Breast epithelium (tissue), 4 donors: ENCODE data around the gene CREM. TPM values are rescaled to one million over a fixed set of nuclear protein-coding genes. Genes with fewer than 3 reads are reported as not detected.

Experiments
- DNase-seq, 2 donors: peaks; one replicate each; pipeline ENCODE4 v3.0.0-alpha.2; 2019; ENCODE audit warnings: low spot score in 2 of 2
- H3K27ac ChIP-seq, 2 donors: fragments of 200-600 bp; sonication (generic) in 1 of 2; one replicate each; pipeline ENCODE4 v1.5.1; 2016 to 2019; ENCODE audit warnings: mild to moderate bottlenecking in 1 of 2
- H3K27me3 ChIP-seq, 2 donors: fragments of 200-600 bp; sonication (generic) in 1 of 2; one replicate each; pipeline versions ENCODE4 v1.5.1 to v1.6.0; 2017 to 2019; ENCODE audit warnings: control low read depth in 1 of 2, mild to moderate bottlenecking in 1 of 2
- H3K36me3 ChIP-seq: fragments of 200-600 bp; one replicate; pipeline ENCODE4 v1.5.1; 2019
- H3K4me1 ChIP-seq, 2 donors: fragments of 200-600 bp; sonication (generic); one replicate each; pipeline ENCODE4 v1.5.1; 2016 to 2019; ENCODE audit warnings: control low read depth in 1 of 2
- H3K4me3 ChIP-seq, 3 donors: fragments of 200-600 bp; sonication (generic); 1 replicate in 2 of 3; 2 replicates in 1 of 3; pipeline ENCODE4 v1.5.1; 2016 to 2019; ENCODE audit warnings: mild to moderate bottlenecking in 3 of 3, moderate library complexity in 2 of 3
- H3K9me3 ChIP-seq, 2 donors: fragments of 200-600 bp; sonication (generic) in 1 of 2; one replicate each; pipeline ENCODE4 v1.5.1; 2016 to 2019; ENCODE audit warnings: control low read depth in 1 of 2
- CTCF ChIP-seq, 3 donors: fragments of 450-650 bp; IDR thresholded peaks; one replicate each; pipeline ENCODE4 v1.5.1; 2016 to 2017; ENCODE audit warnings: antibody characterized with exemption in 3 of 3, mild to moderate bottlenecking in 3 of 3, moderate library complexity in 3 of 3
- POLR2A ChIP-seq: fragments of 450-650 bp; IDR thresholded peaks from one replicate; pipeline ENCODE4 v1.6.1; 2016; ENCODE audit warnings: antibody characterized with exemption, mild to moderate bottlenecking, moderate library complexity
- POLR2AphosphoS5 ChIP-seq, 3 donors: sonication (generic); formaldehyde crosslinking; IDR thresholded peaks; one replicate each; pipeline ENCODE4 v1.6.1; 2017; ENCODE audit warnings: antibody characterized with exemption in 3 of 3
- intact Hi-C: fragments of 100-400 bp; cut with DNase I; formaldehyde crosslinking; loops from one replicate; pipeline ENCODE4 v1.15.1; 2023; ENCODE audit warnings: low total_unique reads
- total RNA-seq, 3 donors: library from RNA; depleted of rRNA; stranded (reverse); fragments of >200 nt; gene quantifications; one replicate each; pipeline ENCODE4 v1.1.0, GENCODE V29; 2016

CREM gene
- total RNA-seq, 3 donors from 2014 or later, result 30.6 to 55.4 (median 41.6) TPM

GRCh38 chr10:35219292-35219691, 92.6 kb downstream of the CREM start:
- H3K4me1 ChIP-seq, result no peaks in the 10 kb centered on the region
- H3K36me3 ChIP-seq, result no peaks in the 10 kb centered on the region
- intact Hi-C loops, result loop anchor here (10.0 kb wide), 1 partner anchor 104 kb away; no protein-coding TSS in a partner anchor
- H3K27ac ChIP-seq, result no peak overlapping the region
- no peak overlapping the region for H3K4me3 ChIP-seq
- no peak for TF ChIP-seq POLR2AphosphoS5 (IDR thresholded peaks at IDR 0.05)
- no peak for TF ChIP-seq CTCF (IDR thresholded peaks at IDR 0.05)
- no peak for TF ChIP-seq POLR2A
- no peaks in the 10 kb centered on the region for H3K9me3 ChIP-seq
- DNase-seq, result no peak
- no peaks in the 10 kb centered on the region for H3K27me3 ChIP-seq

- H3K4me1 ChIP-seq, result no peaks in the 10 kb centered on the region
- no peak overlapping the region for H3K4me3 ChIP-seq
- TF ChIP-seq POLR2A, result no peak
- no peak for TF ChIP-seq CTCF (IDR thresholded peaks at IDR 0.05)
- TF ChIP-seq POLR2AphosphoS5 (IDR thresholded peaks at IDR 0.05), result no peak
- H3K9me3 ChIP-seq, result no peaks in the 10 kb centered on the region
- H3K27ac ChIP-seq, result no peak overlapping the region
- intact Hi-C loops, result loop anchor here (10.0 kb wide), 1 partner anchor 105 kb away; no protein-coding TSS in a partner anchor
- H3K36me3 ChIP-seq, result no peaks in the 10 kb centered on the region
- DNase-seq, result no peak
- no peaks in the 10 kb centered on the region for H3K27me3 ChIP-seq
Observed at GRCh38 chr10:35219891-35220890, 93.5 kb downstream of the CREM start.

- H3K27me3 ChIP-seq, result no peaks in the 10 kb centered on the region
- H3K27ac ChIP-seq, result no peak overlapping the region
- intact Hi-C loops, result no loop called here
- TF ChIP-seq POLR2A (no peak), POLR2AphosphoS5 (IDR thresholded peaks at IDR 0.05) (no peak), CTCF (IDR thresholded peaks at IDR 0.05) (no peak)
- no peak overlapping the region for H3K4me3 ChIP-seq
- no peak for DNase-seq
- H3K4me1 ChIP-seq, result no peaks in the 10 kb centered on the region
- no peaks in the 10 kb centered on the region for H3K36me3 ChIP-seq
- H3K9me3 ChIP-seq, result no peaks in the 10 kb centered on the region
Observed at GRCh38 chr10:35223016-35223415, 96.4 kb downstream of the CREM start.

- no peaks in the 10 kb centered on the region for H3K4me1 ChIP-seq
- intact Hi-C loops, result no loop called here
- no peaks in the 10 kb centered on the region for H3K27me3 ChIP-seq
- no peak for DNase-seq
- H3K27ac ChIP-seq, result no peak overlapping the region
- H3K4me3 ChIP-seq, result no peak overlapping the region
- H3K36me3 ChIP-seq, result no peaks in the 10 kb centered on the region
- no peaks in the 10 kb centered on the region for H3K9me3 ChIP-seq
- TF ChIP-seq POLR2A (no peak), CTCF (IDR thresholded peaks at IDR 0.05) (no peak), POLR2AphosphoS5 (IDR thresholded peaks at IDR 0.05) (no peak)
Observed at GRCh38 chr10:35224045-35224740, 97.5 kb downstream of the CREM start.

GRCh38 chr10:35225204-35225603, 98.6 kb downstream of the CREM start:
- no peak for TF ChIP-seq POLR2AphosphoS5 (IDR thresholded peaks at IDR 0.05)
- no peak for TF ChIP-seq CTCF (IDR thresholded peaks at IDR 0.05)
- TF ChIP-seq POLR2A, result no peak

More at GRCh38 chr10:35225204-35225603, 98.6 kb downstream of the CREM start:
- no peaks in the 10 kb centered on the region for H3K4me1 ChIP-seq
- no peak overlapping the region for H3K27ac ChIP-seq
- no peaks in the 10 kb centered on the region for H3K27me3 ChIP-seq
- intact Hi-C loops, result no loop called here
- no peak for DNase-seq
- no peaks in the 10 kb centered on the region for H3K36me3 ChIP-seq
- H3K9me3 ChIP-seq, result no peaks in the 10 kb centered on the region
- no peak overlapping the region for H3K4me3 ChIP-seq
